HG02642 (cell line): Measurements from ENCODE around the gene PLEKHA7.

ENCODE experiments used
- ATAC-seq: cut with Tn5 transposase; IDR thresholded peaks from one replicate; pipeline ENCODE4 v1.9.1; 2021; ENCODE audit warnings: mild to moderate bottlenecking; ENCODE audit not compliant: unreplicated experiment, poor library complexity

The PLEKHA7 gene

GRCh38 chr11:16817351-16817750 lies 196.9 kb downstream of the PLEKHA7 start:
- ATAC-seq: no peak

- ATAC-seq: no peak
Observed at GRCh38 chr11:16816358-16817270, 197.6 kb downstream of the PLEKHA7 start.

- no peak for ATAC-seq
Observed at GRCh38 chr11:16815047-16815767, 199.0 kb downstream of the PLEKHA7 start.

GRCh38 chr11:16814410-16815046 lies 199.7 kb downstream of the PLEKHA7 start:
- no peak for ATAC-seq

DNA sequence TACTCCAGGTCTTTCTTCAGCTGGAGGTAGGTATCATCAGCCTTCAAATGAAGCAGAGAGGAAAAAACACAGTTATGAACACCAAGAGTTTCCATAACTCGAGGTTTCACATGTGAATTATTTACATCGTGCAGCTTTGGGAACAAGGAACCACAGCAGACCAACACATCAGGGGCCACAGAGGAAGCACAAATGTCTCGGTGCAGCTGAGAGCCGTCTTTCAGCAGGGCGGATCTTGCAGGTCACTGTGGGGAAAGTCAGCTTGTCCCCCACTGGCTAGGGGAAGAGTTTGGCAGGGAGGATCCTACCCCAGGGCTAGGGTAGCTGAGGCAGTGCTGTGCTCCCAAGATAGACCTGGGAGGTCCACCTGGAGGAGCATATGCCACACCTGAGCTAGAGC lies 201.1 kb downstream of the PLEKHA7 start:
- ATAC-seq: no peak

- no peak for ATAC-seq
Observed at GRCh38 chr11:16812274-16812673, 201.9 kb downstream of the PLEKHA7 start.

- ATAC-seq: no peak
Observed at GRCh38 chr11:16811136-16812020, 202.8 kb downstream of the PLEKHA7 start.

GRCh38 chr11:16809886-16810668 lies 204.1 kb downstream of the PLEKHA7 start:
- ATAC-seq: no peak

DNA sequence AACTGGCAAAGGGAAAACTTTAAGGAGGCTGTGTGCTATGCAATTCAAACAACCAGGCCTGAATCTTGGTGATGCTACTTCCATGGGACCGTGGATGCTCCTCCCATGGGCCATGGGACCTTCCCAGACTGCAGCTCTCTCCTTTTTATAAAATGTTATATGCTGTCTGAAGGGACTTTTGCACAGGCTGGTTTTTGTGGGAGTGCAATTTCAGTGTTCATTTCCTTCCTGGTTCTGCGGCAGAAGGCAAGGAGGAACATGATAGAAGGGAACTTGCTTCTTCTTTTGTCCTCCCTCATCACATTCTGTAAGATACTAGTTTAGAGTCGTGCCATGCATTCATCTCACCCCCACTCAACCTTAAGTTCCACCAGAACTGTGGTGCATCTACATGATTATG lies 206.9 kb downstream of the PLEKHA7 start:
- ATAC-seq: no peak

DNA sequence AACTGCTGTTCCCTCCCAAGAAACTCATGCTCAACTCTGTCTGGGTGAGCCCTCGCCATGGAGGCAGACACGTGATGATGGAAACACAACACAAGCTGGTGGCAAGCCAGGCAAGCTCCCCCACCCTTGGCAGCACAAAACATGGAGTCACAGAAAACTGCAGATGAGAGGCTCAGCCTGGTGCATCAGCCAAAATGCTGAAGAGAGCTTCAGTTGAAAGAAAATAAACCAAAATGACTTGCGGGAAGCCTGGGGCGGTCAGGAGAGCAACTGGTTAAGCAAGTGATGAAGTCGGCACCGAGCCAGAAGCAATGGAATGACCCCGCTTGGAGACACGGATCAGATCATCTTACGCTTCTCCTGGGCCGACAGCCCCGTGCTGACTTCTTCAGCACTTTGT lies 207.4 kb downstream of the PLEKHA7 start:
- no peak for ATAC-seq

DNA sequence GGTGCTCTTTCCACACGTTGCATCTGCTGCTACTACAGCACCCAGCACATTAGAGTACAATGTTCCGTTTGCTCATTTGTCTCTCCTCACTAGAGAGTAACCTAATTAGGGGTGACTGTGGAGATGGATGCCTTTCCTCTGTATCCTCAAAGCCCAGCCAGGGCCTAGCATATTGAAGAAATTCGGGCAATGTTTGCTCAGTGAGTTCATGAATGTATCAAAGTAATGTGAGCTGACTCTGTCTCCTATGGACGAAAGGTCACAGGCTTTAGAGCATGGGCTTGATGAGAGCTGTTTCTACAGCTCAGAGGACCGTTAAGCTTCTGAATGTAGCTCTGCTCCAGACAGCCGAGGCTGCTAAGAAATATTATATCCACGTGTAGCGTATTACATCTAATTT lies 208.3 kb downstream of the PLEKHA7 start:
- no peak for ATAC-seq

DNA sequence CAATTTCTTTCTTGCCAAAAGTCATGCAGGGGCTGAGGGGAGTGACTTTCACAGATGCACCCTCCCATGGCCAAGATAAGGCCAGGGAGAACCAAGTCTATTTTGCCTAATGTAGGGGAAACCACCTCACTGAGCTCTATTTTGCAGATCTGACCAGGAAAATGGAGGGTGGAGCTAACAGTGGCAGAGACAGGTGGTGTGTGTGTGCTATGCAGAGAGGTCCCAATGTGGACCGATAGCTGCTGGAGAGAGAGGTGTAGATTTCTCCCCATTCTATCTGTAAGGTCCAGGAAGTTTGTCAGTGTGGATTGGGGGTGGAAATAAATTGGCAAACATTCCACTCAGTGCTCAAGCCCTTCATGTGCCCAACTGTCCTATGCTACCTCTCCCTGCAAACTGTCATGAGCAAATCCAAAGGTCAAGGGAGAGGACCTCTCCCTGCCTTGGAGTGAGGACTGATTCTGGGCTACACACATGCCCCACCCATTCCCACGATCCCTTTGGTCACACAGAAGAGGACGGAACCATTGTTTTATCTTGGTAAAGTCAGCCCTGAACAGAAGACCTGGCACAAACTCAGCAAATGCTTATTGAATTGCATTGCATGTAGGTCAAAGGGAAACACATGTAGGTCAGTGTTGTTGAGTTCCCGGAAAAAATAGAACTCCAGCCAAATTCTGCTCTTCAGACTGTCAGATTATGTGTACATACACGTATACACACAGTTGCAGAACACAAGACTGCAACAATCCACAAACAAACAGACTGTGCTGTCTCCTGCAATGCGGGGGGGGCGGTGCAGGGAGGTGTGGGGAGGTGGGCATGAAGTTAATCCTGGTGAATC lies 209.9 kb downstream of the PLEKHA7 start:
- ATAC-seq: no peak

GRCh38 chr11:16801288-16801980 lies 212.8 kb downstream of the PLEKHA7 start:
- no peak for ATAC-seq

DNA sequence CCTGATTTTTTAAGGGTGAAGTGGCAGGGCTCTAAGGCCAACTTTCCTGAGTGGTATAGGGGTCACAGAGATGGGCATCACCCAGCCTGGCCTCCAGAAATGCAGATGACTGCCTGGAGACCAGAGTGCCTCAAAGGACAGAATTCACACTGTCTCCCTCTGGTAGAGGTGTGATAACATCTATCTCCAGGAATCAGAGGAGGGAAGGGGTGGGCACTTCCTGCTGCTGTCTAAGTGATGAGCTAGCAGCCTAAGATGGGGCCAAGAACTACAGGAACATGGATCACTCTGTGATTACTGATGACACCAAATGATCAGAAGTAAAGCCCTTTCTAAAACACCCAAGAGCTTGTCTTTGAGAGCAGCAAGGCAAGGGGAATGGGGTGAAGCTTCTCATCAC lies 213.8 kb downstream of the PLEKHA7 start:
- no peak for ATAC-seq

- no peak for ATAC-seq
Observed at GRCh38 chr11:16799890-16800289, 214.3 kb downstream of the PLEKHA7 start.

DNA sequence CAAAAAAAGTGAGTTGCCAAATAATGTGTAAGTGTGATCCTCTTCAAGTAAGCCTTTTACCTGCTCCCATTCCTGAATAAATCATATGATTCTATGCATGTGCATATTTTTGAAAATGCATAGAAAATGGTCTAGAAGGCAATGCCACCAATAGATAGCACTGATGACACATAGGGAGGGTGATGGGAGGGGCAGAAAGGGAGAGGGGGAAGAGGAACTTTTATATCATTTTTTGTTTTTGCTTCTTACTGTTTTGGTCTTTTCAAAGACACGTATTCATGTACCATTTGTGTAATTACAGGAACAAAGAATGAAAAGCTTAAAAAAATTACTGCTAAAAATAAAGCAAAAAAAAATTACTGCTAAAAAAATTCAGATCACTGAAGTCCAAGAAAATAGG lies 215.0 kb downstream of the PLEKHA7 start:
- no peak for ATAC-seq

DNA sequence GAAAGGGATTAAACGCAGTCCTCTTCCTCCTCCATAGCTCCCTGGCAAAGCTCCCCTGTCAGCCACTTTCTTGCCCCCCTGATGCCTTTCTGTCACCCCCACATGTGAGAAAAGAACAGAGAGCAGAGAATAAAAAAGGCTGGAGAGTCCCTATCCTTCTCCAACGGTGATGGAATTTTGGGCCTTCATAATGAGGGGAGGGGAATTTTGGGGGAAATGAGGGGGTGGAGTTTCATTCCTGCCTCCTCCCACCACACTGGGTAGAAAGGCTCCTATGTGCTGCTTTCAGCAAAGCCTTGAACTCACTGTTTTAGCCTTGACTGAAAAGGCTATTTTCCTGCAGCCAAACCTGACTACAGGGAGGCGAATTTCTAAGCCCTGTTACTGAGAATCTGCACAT lies 216.4 kb downstream of the PLEKHA7 start:
- ATAC-seq: no peak

DNA sequence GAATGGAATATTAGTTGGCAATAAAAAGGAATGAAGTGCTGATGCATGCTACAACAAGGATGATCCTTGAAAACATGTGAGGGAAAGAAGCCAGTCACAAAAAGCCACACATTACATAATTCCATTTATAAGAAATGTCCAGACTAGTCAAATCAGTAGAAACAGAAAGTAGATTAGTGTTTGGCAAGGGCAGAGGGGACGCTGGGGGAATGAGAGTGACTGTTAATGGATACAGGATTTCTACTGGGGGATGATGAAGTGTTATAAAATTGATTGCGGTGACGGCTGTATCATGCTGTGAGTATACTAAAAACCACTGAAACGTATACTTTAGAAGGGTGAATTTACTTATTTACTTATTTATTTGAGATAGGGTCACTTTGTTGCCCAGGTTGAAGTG lies 217.9 kb downstream of the PLEKHA7 start:
- ATAC-seq: no peak
